ENCODE data around the gene KSR1. TPM values are rescaled to one million over a fixed set of nuclear protein-coding genes. Genes with fewer than 3 reads are reported as not detected.
"Not testable (repeated sequence)": the region's sequence is repeated elsewhere in the genome, so short reads cannot be mapped to it uniquely, and the experiment has no call there.

The KSR1 gene
- total and polyA plus RNA-seq, 11 donors = 6.1 to 31.1 (median 7.5) TPM

- H3K9me3 ChIP-seq = no peaks in the 10 kb centered on the region
- H3K36me3 ChIP-seq = peaks cover 0 to 13% (median 0%) of the 10 kb centered on the region in 9 donors
- WGBS, 4 donors = 44 to 55% (median 50%) methylated on average over 10 of the region's 10 CpGs
- no peaks in the 10 kb centered on the region for H3K27me3 ChIP-seq
- H3K4me1 ChIP-seq = peaks cover 5 to 48% (median 25%) of the 10 kb centered on the region in 12 donors
- H3K4me3 ChIP-seq = peak within 1 kb of the TSS in 11 of 12 donors; percentile 4 to 67 (median 55)
- TF ChIP-seq POLR2A (IDR thresholded peaks at IDR 0.05) (peak in 1 of 2 donors; percentile 23), CTCF (IDR thresholded peaks at IDR 0.05) (no peak)
- intact Hi-C loops (cut with DNase I) = no loop called here
- peak within 1 kb of the TSS in 11 of 12 donors; percentile 53 to 87 (median 73) for H3K27ac ChIP-seq
- peak in 3 of 5 donors; percentile 37 to 47 (median 43) for DNase-seq
- ATAC-seq = peak; percentile 21 to 43 (median 38)
These were observed 174.6 kb downstream of the KSR1 start, which contains the start of gene LGALS9 for GRCh38 chr17:27630607-27631410. Gene LGALS9 (plus strand): TSS chr17:27631188. CDS start chr17:27631266, 78 bp downstream.

- Histone ChIP-seq H3K4me1 (peaks cover 5 to 54% (median 25%) of the 10 kb centered on the region in 12 donors), H3K9me3 (no peaks in the 10 kb centered on the region), H3K4me3 (peak overlapping the region in 11 of 12 donors; percentile 4 to 67 (median 55)), H3K36me3 (peaks cover 0 to 9% (median 0%) of the 10 kb centered on the region in 9 donors), H3K27ac (peak overlapping the region in 11 of 12 donors; percentile 53 to 87 (median 73)), H3K27me3 (no peaks in the 10 kb centered on the region)
- 52 to 91% (median 55%) methylated on average over 4 to 6 of the region's 6 CpGs for WGBS, 4 donors
- ATAC-seq (peak in 2 of 4 donors; percentile 16 to 18), DNase-seq (no peak)
- TF ChIP-seq CTCF (IDR thresholded peaks at IDR 0.05) (no peak), POLR2A (IDR thresholded peaks at IDR 0.05) (no peak)
- intact Hi-C loops (cut with DNase I) = no loop called here
These were observed 175.1 kb downstream of the KSR1 start for GRCh38 chr17:27631411-27631760.

GRCh38 chr17:27631897-27632725 lies 175.9 kb downstream of the KSR1 start:
- TF ChIP-seq CTCF (IDR thresholded peaks at IDR 0.05) = no peak
- no peak for TF ChIP-seq POLR2A (IDR thresholded peaks at IDR 0.05)
- H3K36me3 ChIP-seq = peaks cover 0 to 2% (median 0%) of the 10 kb centered on the region in 9 donors
- ATAC-seq (peak in 1 of 4 donors; percentile 2), DNase-seq (no peak)
- intact Hi-C loops (cut with DNase I) = no loop called here
- no peaks in the 10 kb centered on the region for H3K27me3 ChIP-seq
- H3K27ac ChIP-seq = peak overlapping the region; percentile 35 to 87 (median 72)
- H3K4me3 ChIP-seq = peak overlapping the region in 11 of 12 donors; percentile 4 to 67 (median 55)
- peaks cover 5 to 56% (median 25%) of the 10 kb centered on the region in 12 donors for H3K4me1 ChIP-seq
- WGBS, 4 donors = 52 to 65% (median 60%) methylated on average over 10 to 11 of the region's 11 CpGs
- no peaks in the 10 kb centered on the region for H3K9me3 ChIP-seq

- WGBS, 4 donors = 7 to 24% (median 15%) methylated on average over 9 of the region's 9 CpGs
- intact Hi-C loops (cut with DNase I); H3K36me3 ChIP-seq; H3K9me3 ChIP-seq; H3K27me3 ChIP-seq: not testable (repeated sequence)
- peak overlapping the region in 9 of 12 donors; percentile 41 to 67 (median 56) for H3K4me3 ChIP-seq
- H3K4me1 ChIP-seq = peaks cover 5 to 56% (median 25%) of the 10 kb centered on the region in 12 donors
- H3K27ac ChIP-seq = peak overlapping the region; percentile 35 to 87 (median 72)
- ATAC-seq = peak; percentile 90 to 97 (median 94)
- peak; percentile 85 to 89 (median 86) for DNase-seq
These were observed 176.5 kb downstream of the KSR1 start for GRCh38 chr17:27632766-27633165.
